Pancreas (tissue), 10 donors: Measurements from ENCODE around the gene MAPKAP1. TPM values are rescaled to one million over a fixed set of nuclear protein-coding genes. Genes with fewer than 3 reads are reported as not detected.

ENCODE experiments used
- ATAC-seq, 4 donors: fragments of 200-7000 bp; cut with Tn5 transposase; one replicate each; pipeline versions ENCODE4 v1.8.0 to v1.9.1; 2020; ENCODE audit warnings: mild to moderate bottlenecking in 4 of 4, moderate library complexity in 4 of 4
- DNase-seq, 6 donors: peaks; one replicate each; pipeline ENCODE4 v3.0.0-alpha.2; 2020
- FAIRE-seq: peaks from 2 replicates; lab custom pipeline; 2012; peaks lifted over from hg19 to GRCh38; lab: Jason Lieb, UNC
- H3K27ac ChIP-seq, 4 donors: fragments of 200-600 bp; sonication (generic); 1 replicate in 3 of 4; 2 replicates in 1 of 4; pipeline versions ENCODE4 v1.5.0 to v1.8.0; 2020
- H3K27me3 ChIP-seq, 4 donors: fragments of 200-600 bp; one replicate each; pipeline ENCODE4 v1.8.0; 2021
- H3K36me3 ChIP-seq, 3 donors: fragments of 200-600 bp; sonication (generic) in 1 of 3; one replicate each; pipeline versions ENCODE4 v1.5.0 to v1.8.0; 2020 to 2021
- H3K4me1 ChIP-seq, 3 donors: fragments of 200-600 bp; one replicate each; pipeline ENCODE4 v1.8.0; 2021
- H3K4me3 ChIP-seq, 4 donors: fragments of 200-600 bp; sonication (generic) in 2 of 4; one replicate each; pipeline versions ENCODE4 v1.5.0 to v1.8.0; 2020 to 2021
- H3K9me3 ChIP-seq, 4 donors: fragments of 200-600 bp; one replicate each; pipeline ENCODE4 v1.8.0; 2021
- CTCF ChIP-seq, 4 donors: fragments of 200-600 bp; sonication (generic) in 3 of 4; IDR thresholded peaks; one replicate each; pipeline versions ENCODE4 v1.5.0 to v1.8.0; 2021; ENCODE audit warnings: antibody characterized with exemption in 4 of 4
- WGBS, 2 donors: extraction: QIAGEN DNeasy Blood & Tissue Kit; methylation state at CpG; one replicate each; pipeline ENCODE4 v1.1.7; 2013; 5-methylcytosine and 5-hydroxymethylcytosine counted together
- intact Hi-C, 3 donors: fragments of 100-400 bp; cut with DNase I; formaldehyde crosslinking; loops; one replicate each; pipeline versions ENCODE4 v1.11.1 to v1.14.2; 2022
- polyA plus RNA-seq, 2 donors: library from polyadenylated mRNA; stranded (reverse); fragments of 200-250 nt; gene quantifications; one replicate each; pipeline ENCODE4 v1.2.3, GENCODE V29; 2013
- total RNA-seq, 6 donors: library from RNA; stranded (reverse); fragmentation: NEBNext Ultra II Directional in 4 of 6; extraction: Animal tissue kit (Norgen Biotek cat#: 25700) in 4 of 6; gene quantifications; one replicate each; pipeline versions ENCODE4 v1.2.1 to v1.2.4, GENCODE V29; 2021 to 2023
- donor health status: healthy with polysubstance abuse.
- donor health status: DM: no; HTN: no; CAD: no; lungs with moderate emphysema.
- donor health status: DM: no; HTN: no; CAD: no.
- donor health status: control.
- donor health status: control.
- donor health status: Bipolar disorder and iron deficiency.
- donor health status: DM: yes; HTN: yes; CAD: no.
- donor health status: DM: no; HTN: no; CAD: no.
- donor health status: DM: no; HTN: no; CAD: no.
- donor health status: DM: yes; HTN: yes; CAD: no.

Gene MAPKAP1
- total and polyA plus RNA-seq, 8 donors: 18.7 to 42.0 (median 30.4) TPM

GRCh38 chr9:125558453-125559092 lies 148.4 kb downstream of the MAPKAP1 start:
- ATAC-seq (peak; percentile 77 to 97 (median 94)), DNase-seq (peak in 3 of 6 donors; percentile 34 to 59 (median 53)), FAIRE-seq (no peak)
- 48 to 49% methylated on average over 2 of the region's 2 CpGs for WGBS, 2 donors
- Histone ChIP-seq H3K4me3 (no peak overlapping the region), H3K9me3 (no peaks in the 10 kb centered on the region), H3K27ac (no peak overlapping the region), H3K4me1 (no peaks in the 10 kb centered on the region), H3K36me3 (no peaks in the 10 kb centered on the region), H3K27me3 (no peaks in the 10 kb centered on the region)
- intact Hi-C loops: no loop called here
- TF ChIP-seq CTCF (IDR thresholded peaks at IDR 0.05): peak; percentile 25 to 80 (median 52)

- intact Hi-C loops: no loop called here
- Histone ChIP-seq H3K27ac (no peak overlapping the region), H3K4me1 (peaks cover 0 to 3% (median 0%) of the 10 kb centered on the region in 3 donors), H3K4me3 (no peak overlapping the region), H3K9me3 (no peaks in the 10 kb centered on the region), H3K36me3 (no peaks in the 10 kb centered on the region), H3K27me3 (no peaks in the 10 kb centered on the region)
- ATAC-seq: no peak
- TF ChIP-seq CTCF (IDR thresholded peaks at IDR 0.05): no peak
- FAIRE-seq: no peak
- no peak for DNase-seq
- WGBS, 2 donors: 83 to 86% methylated on average over 7 of the region's 7 CpGs
Measured at GRCh38 chr9:125556046-125556721, 150.8 kb downstream of the MAPKAP1 start.

GRCh38 chr9:125554726-125555125 lies 152.3 kb downstream of the MAPKAP1 start:
- peaks cover 0 to 17% (median 11%) of the 10 kb centered on the region in 3 donors for H3K4me1 ChIP-seq
- WGBS, 2 donors: 78% methylated on average over 3 of the region's 3 CpGs
- no peak for TF ChIP-seq CTCF (IDR thresholded peaks at IDR 0.05)
- no peak for FAIRE-seq
- H3K27ac ChIP-seq: no peak overlapping the region
- H3K4me3 ChIP-seq: no peak overlapping the region
- ATAC-seq: no peak
- DNase-seq: no peak
- H3K27me3 ChIP-seq: no peaks in the 10 kb centered on the region
- intact Hi-C loops: no loop called here
- no peaks in the 10 kb centered on the region for H3K9me3 ChIP-seq
- no peaks in the 10 kb centered on the region for H3K36me3 ChIP-seq

- WGBS, 2 donors: 90 to 95% methylated on average over 1 of the region's 1 CpG
- intact Hi-C loops: no loop called here
- FAIRE-seq (no peak), ATAC-seq (no peak), DNase-seq (no peak)
- Histone ChIP-seq H3K36me3 (no peaks in the 10 kb centered on the region), H3K4me1 (peaks cover 0 to 33% (median 28%) of the 10 kb centered on the region in 3 donors), H3K9me3 (no peaks in the 10 kb centered on the region), H3K27me3 (no peaks in the 10 kb centered on the region), H3K27ac (no peak overlapping the region), H3K4me3 (no peak overlapping the region)
- TF ChIP-seq CTCF (IDR thresholded peaks at IDR 0.05): no peak
Measured at GRCh38 chr9:125551781-125552180, 155.2 kb downstream of the MAPKAP1 start.
